ENCODE data around the gene CRYBA4.

DNA sequence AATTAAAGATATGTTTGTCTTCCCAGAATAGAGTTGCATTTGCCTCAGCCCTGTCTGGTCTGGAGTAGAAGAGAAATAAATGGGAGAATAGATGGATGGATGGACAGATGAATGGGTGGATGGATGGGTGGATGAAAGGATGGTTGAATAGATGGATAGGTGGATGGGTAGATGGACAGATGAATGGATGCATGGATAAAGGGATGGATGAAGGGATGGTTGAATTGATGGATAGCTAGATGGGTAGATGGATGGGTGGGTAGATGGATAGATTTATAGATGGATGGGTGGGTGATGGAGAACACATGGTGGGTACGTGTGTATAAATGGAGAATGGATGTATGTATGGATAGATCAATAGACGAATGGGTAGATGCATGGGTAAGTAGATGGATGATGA, 12.5 kb upstream of the CRYBA4 start:
- TF ChIP-seq POLR2AphosphoS5 (IDR thresholded peaks at IDR 0.05; ENCODE audit: low read depth, low read length) (no peak), TAF1 (IDR thresholded peaks at IDR 0.05; ENCODE audit: borderline replicate concordance, low read depth, low read length) (no peak), MXI1 (IDR thresholded peaks at IDR 0.05; ENCODE audit: low read depth, low read length) (no peak)
